GM12891 (cell line): ENCODE results near the gene COL8A2.

Experiments used
- POLR2A ChIP-seq: IDR thresholded peaks from 2 replicates; pipeline ENCODE4 v1.6.1; 2011; ENCODE audit warnings: low read depth, low read length, control low read depth
- POLR2AphosphoS5 ChIP-seq: IDR thresholded peaks from 2 replicates; pipeline ENCODE4 v1.6.1; 2011; ENCODE audit warnings: low read depth, low read length, control low read depth
- SPI1 ChIP-seq: IDR thresholded peaks from 2 replicates; pipeline ENCODE4 v1.6.1; 2011; ENCODE audit warnings: low read depth, low read length, control low read depth
- TAF1 ChIP-seq: IDR thresholded peaks from 2 replicates; pipeline ENCODE4 v1.6.1; 2011; ENCODE audit warnings: low read depth, low read length, control low read depth

DNA sequence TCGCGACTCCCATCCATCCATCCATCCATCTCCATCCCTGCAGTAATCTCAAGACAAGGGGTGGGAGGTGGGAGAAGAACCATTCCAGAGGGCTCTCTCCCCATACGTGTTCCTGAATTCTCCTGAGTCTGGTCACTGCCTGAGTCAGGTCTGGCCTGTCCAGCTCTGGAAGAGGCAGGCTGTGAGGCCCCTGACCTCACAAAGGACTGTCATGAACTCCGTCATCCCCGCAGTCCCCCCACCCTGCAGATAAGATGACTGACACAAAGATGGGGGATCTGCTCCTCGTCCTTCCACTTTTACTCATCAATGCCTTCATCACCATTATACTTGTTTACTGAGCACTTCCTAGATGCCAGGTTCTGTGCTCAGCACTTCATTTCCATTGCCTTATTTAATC is 29.3 kb upstream of the COL8A2 start:
- TF ChIP-seq POLR2A (no peak), POLR2AphosphoS5 (no peak), SPI1 (no peak), TAF1 (no peak)
